ENCODE data around the gene ABCB9. TPM values are rescaled to one million over a fixed set of nuclear protein-coding genes. Genes with fewer than 3 reads are reported as not detected.

Gene ABCB9
- total RNA-seq, 1 donor from 2014 or later: 11.6 TPM

GRCh38 chr12:123010110-123010509 lies 43.8 kb upstream of the ABCB9 start:
- Mint-ChIP-seq H3K27ac (ENCODE audit: unreplicated experiment) (no peak overlapping the region), H3K4me3 (ENCODE audit: unreplicated experiment) (no peak overlapping the region), H3K9me3 (ENCODE audit: unreplicated experiment) (no peaks in the 10 kb centered on the region), H3K27me3 (ENCODE audit: low read depth, unreplicated experiment) (no peaks in the 10 kb centered on the region), H3K4me1 (ENCODE audit: low read depth, unreplicated experiment) (peaks cover 6% of the 10 kb centered on the region), H3K36me3 (ENCODE audit: low read depth, unreplicated experiment) (peaks cover 15% of the 10 kb centered on the region)
- Histone ChIP-seq H4K20me1 (ENCODE audit: insufficient read depth, low read length) (no peaks in the 10 kb centered on the region), H3K9ac (ENCODE audit: low read length) (no peak overlapping the region), H3K9me3 (ENCODE audit: insufficient read depth, low read depth, low read length) (no peaks in the 10 kb centered on the region), H3K4me1 (ENCODE audit: insufficient read depth, low read length) (peaks cover 6% of the 10 kb centered on the region), H3K27ac (ENCODE audit: low read depth, low read length) (no peak overlapping the region), H2AFZ (ENCODE audit: low read depth, low read length) (no peak overlapping the region), H3K36me3 (ENCODE audit: insufficient read depth, low read length) (no peaks in the 10 kb centered on the region), H3K27me3 (ENCODE audit: insufficient read depth, low read length) (no peaks in the 10 kb centered on the region), H3K4me3 (ENCODE audit: insufficient read depth, low read depth, low read length) (no peak overlapping the region), H3K79me2 (ENCODE audit: insufficient read depth, low read length) (no peaks in the 10 kb centered on the region), H3K4me2 (ENCODE audit: low read length) (no peak overlapping the region)
- no peak for FAIRE-seq
- no peak for DNase-seq (ENCODE audit: low read depth)
- TF ChIP-seq EZH2 (IDR thresholded peaks at IDR 0.05; ENCODE audit: insufficient read depth, low read length) (no peak), CTCF (IDR thresholded peaks at IDR 0.05; ENCODE audit: insufficient read depth, low read depth, low read length) (no peak)

DNA sequence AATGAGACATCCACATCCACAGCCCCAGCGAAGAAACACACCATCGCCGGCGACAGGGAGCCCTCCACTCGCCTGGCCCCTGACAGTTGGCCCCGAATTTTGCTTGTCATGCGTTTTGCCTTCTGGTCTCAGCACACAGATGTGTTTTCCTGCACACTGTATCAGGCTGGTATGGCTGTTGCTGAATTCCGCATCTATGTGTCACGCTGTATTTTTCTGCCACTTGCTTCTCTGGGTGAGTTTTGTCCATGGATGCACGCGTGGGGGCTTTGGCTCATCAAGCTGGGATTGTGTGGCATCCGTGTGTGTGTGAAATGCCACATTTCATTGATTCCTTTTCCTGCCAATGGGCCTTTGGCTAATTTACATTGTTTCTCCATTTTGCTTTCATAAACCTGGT lies 40.7 kb upstream of the ABCB9 start:
- Histone ChIP-seq H3K4me1 (ENCODE audit: insufficient read depth, low read length) (peaks cover 6% of the 10 kb centered on the region), H3K9ac (ENCODE audit: low read length) (no peak overlapping the region), H3K4me2 (ENCODE audit: low read length) (peak overlapping the region; percentile 4), H3K4me3 (ENCODE audit: insufficient read depth, low read depth, low read length) (no peak overlapping the region), H3K79me2 (ENCODE audit: insufficient read depth, low read length) (no peaks in the 10 kb centered on the region), H3K36me3 (ENCODE audit: insufficient read depth, low read length) (no peaks in the 10 kb centered on the region), H3K9me3 (ENCODE audit: insufficient read depth, low read depth, low read length) (no peaks in the 10 kb centered on the region), H3K27me3 (ENCODE audit: insufficient read depth, low read length) (no peaks in the 10 kb centered on the region), H2AFZ (ENCODE audit: low read depth, low read length) (no peak overlapping the region), H4K20me1 (ENCODE audit: insufficient read depth, low read length) (no peaks in the 10 kb centered on the region), H3K27ac (ENCODE audit: low read depth, low read length) (no peak overlapping the region)
- peaks cover 13% of the 10 kb centered on the region for H3K36me3 Mint-ChIP-seq (ENCODE audit: low read depth, unreplicated experiment)
- peaks cover 6% of the 10 kb centered on the region for H3K4me1 Mint-ChIP-seq (ENCODE audit: low read depth, unreplicated experiment)
- no peaks in the 10 kb centered on the region for H3K9me3 Mint-ChIP-seq (ENCODE audit: unreplicated experiment)
- FAIRE-seq: no peak
- TF ChIP-seq EZH2 (IDR thresholded peaks at IDR 0.05; ENCODE audit: insufficient read depth, low read length) (no peak), CTCF (IDR thresholded peaks at IDR 0.05; ENCODE audit: insufficient read depth, low read depth, low read length) (no peak)
- H3K27ac Mint-ChIP-seq (ENCODE audit: unreplicated experiment): no peak overlapping the region
- no peak overlapping the region for H3K4me3 Mint-ChIP-seq (ENCODE audit: unreplicated experiment)
- peak; percentile 16 for DNase-seq (ENCODE audit: low read depth)
- H3K27me3 Mint-ChIP-seq (ENCODE audit: low read depth, unreplicated experiment): no peaks in the 10 kb centered on the region

- Mint-ChIP-seq H3K9me3 (ENCODE audit: unreplicated experiment) (no peaks in the 10 kb centered on the region), H3K4me3 (ENCODE audit: unreplicated experiment) (no peak overlapping the region), H3K27ac (ENCODE audit: unreplicated experiment) (no peak overlapping the region), H3K36me3 (ENCODE audit: low read depth, unreplicated experiment) (peaks cover 15% of the 10 kb centered on the region), H3K4me1 (ENCODE audit: low read depth, unreplicated experiment) (peaks cover 6% of the 10 kb centered on the region), H3K27me3 (ENCODE audit: low read depth, unreplicated experiment) (peaks cover 3% of the 10 kb centered on the region)
- TF ChIP-seq CTCF (IDR thresholded peaks at IDR 0.05; ENCODE audit: insufficient read depth, low read depth, low read length): no peak
- no peak for TF ChIP-seq EZH2 (IDR thresholded peaks at IDR 0.05; ENCODE audit: insufficient read depth, low read length)
- Histone ChIP-seq H3K27ac (ENCODE audit: low read depth, low read length) (no peak overlapping the region), H3K4me2 (ENCODE audit: low read length) (no peak overlapping the region), H2AFZ (ENCODE audit: low read depth, low read length) (no peak overlapping the region), H3K27me3 (ENCODE audit: insufficient read depth, low read length) (no peaks in the 10 kb centered on the region), H3K79me2 (ENCODE audit: insufficient read depth, low read length) (no peaks in the 10 kb centered on the region), H3K9ac (ENCODE audit: low read length) (no peak overlapping the region), H3K4me3 (ENCODE audit: insufficient read depth, low read depth, low read length) (no peak overlapping the region), H3K36me3 (ENCODE audit: insufficient read depth, low read length) (no peaks in the 10 kb centered on the region), H3K4me1 (ENCODE audit: insufficient read depth, low read length) (peaks cover 6% of the 10 kb centered on the region), H4K20me1 (ENCODE audit: insufficient read depth, low read length) (no peaks in the 10 kb centered on the region), H3K9me3 (ENCODE audit: insufficient read depth, low read depth, low read length) (no peaks in the 10 kb centered on the region)
- FAIRE-seq (no peak), DNase-seq (ENCODE audit: low read depth) (no peak)
These were observed 38.9 kb upstream of the ABCB9 start for GRCh38 chr12:123005081-123005626.
